Sigmoid colon (tissue), 3 donors: ENCODE measurements around the gene MYOF.

Experiments
- POLR2A ChIP-seq, 2 donors: fragments of 450-650 bp; IDR thresholded peaks; one replicate each; pipeline ENCODE4 v1.6.1; 2016; ENCODE audit warnings: antibody characterized with exemption in 2 of 2, mild to moderate bottlenecking in 2 of 2, moderate library complexity in 2 of 2
- TF ChIP-seq, protein P1 (sequence below), 4 experiments: fragments of 450-650 bp in 3 of 4; fragments of 200-600 bp in 1 of 4; IDR thresholded peaks; one replicate each; pipeline ENCODE4 v1.5.1; 2016 to 2019; ENCODE audit warnings: antibody characterized with exemption in 4 of 4, mild to moderate bottlenecking in 3 of 4, moderate library complexity in 2 of 4

DNA sequence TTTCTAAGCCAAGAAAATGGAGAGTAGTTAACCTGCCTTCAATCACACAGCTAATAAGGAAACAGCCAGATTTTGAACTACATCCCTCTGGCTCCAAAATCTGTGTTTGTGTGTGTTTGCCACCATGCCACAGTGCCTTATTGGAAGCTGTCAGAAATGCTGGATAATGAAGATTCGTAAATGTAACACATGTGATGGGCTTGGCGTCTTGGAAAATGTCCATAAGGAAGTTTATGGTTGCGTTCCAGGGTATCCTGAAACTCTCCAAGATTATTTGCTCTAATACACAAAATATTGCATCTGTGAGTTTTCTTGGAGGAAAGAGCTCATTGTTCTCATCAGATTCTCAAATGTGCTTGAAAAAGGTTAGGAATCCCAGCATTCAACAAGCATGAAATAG, 22.7 kb downstream of the MYOF start:
- TF ChIP-seq, protein P1, sequence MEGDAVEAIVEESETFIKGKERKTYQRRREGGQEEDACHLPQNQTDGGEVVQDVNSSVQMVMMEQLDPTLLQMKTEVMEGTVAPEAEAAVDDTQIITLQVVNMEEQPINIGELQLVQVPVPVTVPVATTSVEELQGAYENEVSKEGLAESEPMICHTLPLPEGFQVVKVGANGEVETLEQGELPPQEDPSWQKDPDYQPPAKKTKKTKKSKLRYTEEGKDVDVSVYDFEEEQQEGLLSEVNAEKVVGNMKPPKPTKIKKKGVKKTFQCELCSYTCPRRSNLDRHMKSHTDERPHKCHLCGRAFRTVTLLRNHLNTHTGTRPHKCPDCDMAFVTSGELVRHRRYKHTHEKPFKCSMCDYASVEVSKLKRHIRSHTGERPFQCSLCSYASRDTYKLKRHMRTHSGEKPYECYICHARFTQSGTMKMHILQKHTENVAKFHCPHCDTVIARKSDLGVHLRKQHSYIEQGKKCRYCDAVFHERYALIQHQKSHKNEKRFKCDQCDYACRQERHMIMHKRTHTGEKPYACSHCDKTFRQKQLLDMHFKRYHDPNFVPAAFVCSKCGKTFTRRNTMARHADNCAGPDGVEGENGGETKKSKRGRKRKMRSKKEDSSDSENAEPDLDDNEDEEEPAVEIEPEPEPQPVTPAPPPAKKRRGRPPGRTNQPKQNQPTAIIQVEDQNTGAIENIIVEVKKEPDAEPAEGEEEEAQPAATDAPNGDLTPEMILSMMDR (IDR thresholded peaks at IDR 0.05): no peak
- no peak for TF ChIP-seq POLR2A (IDR thresholded peaks at IDR 0.05)
